Astrocyte of the spinal cord (primary cell): ENCODE data around the gene FCN2.

Experiments
- DNase-seq: peaks from one replicate; pipeline ENCODE4 v3.0.0; 2011; ENCODE audit warnings: low read depth, low spot score
- H3K4me3 ChIP-seq: 2 replicates; pipeline ENCODE4 v1.5.1; 2011; ENCODE audit warnings: low read depth, mild to moderate bottlenecking, low read length, moderate library complexity
- in situ Hi-C: cut with HindIII; loops from 2 replicates; pipeline ENCODE4 v1.10.0; 2017; ENCODE audit warnings: low sequenced_read_pairs
- TF ChIP-seq, protein P1 (sequence below): IDR thresholded peaks from 2 replicates; pipeline ENCODE4 v1.5.1; 2012; ENCODE audit warnings: low read depth, mild to moderate bottlenecking, low read length, inconsistent platforms

FCN2 gene

DNA sequence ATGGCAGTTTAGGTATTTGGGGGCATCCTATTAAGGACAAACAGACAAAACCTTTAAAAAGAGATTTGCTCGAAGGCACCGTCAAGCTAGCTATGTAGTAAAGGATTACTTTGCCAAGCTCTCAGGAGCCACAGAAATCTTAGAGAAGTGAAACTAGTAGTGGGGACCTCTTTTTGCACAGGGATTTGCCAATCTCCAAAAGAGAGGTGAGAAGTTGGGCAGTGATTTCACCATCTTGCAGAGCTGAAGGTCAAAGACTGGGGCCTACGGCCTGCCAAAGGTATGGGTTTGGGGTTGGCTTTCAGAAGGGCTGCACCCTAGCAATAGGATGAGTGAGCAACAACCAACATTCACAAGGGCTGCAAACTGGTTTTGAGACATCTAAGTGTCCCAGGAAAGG is 38.7 kb downstream of the FCN2 start:
- H3K4me3 ChIP-seq = no peak overlapping the region
- no peak for DNase-seq
- TF ChIP-seq, protein P1, sequence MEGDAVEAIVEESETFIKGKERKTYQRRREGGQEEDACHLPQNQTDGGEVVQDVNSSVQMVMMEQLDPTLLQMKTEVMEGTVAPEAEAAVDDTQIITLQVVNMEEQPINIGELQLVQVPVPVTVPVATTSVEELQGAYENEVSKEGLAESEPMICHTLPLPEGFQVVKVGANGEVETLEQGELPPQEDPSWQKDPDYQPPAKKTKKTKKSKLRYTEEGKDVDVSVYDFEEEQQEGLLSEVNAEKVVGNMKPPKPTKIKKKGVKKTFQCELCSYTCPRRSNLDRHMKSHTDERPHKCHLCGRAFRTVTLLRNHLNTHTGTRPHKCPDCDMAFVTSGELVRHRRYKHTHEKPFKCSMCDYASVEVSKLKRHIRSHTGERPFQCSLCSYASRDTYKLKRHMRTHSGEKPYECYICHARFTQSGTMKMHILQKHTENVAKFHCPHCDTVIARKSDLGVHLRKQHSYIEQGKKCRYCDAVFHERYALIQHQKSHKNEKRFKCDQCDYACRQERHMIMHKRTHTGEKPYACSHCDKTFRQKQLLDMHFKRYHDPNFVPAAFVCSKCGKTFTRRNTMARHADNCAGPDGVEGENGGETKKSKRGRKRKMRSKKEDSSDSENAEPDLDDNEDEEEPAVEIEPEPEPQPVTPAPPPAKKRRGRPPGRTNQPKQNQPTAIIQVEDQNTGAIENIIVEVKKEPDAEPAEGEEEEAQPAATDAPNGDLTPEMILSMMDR = no peak
- in situ Hi-C loops = no loop called here

DNA sequence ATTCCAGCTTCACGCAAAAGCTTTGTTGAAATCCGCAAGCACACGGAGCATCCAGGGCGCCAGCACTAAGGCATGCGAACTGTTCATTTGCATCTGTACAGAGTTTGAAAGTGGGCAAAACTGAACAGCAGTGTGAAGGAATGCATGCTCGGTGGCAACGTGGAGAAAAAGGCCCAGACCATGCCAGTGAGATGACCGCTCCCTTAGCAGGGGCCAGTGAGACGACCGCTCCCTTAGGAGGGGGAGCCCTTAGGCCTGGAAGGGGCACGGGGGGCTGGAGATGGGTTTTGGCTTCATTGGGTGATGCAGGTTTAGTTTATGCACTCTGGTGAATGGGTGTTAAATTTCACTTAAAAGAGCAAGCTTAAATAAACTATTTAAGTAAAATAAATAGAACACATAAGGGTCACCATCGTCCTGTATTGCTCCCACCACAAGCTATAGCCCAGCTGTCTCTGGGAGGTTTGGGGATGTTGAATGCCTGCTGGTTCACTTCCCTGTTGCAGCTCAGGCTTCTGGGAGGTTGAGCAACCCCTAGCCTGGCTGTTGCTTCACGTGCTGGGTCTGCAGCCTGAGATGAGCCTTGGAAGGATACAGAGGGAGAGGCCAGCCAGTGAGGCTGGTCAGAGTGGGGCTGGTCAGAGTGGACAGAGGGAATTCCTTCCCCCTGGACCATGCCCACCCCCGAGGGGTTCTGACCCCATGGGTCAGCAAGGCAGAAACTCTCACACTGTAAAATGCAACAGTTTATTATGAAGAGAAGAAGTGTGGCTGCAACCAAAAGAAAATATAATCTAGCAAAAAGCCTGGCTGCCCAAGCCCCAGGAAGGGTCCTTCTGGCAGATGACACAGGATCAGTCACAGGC is 41.7 kb downstream of the FCN2 start:
- DNase-seq = peak; percentile 1
- TF ChIP-seq, protein P1 = no peak
- in situ Hi-C loops = no loop called here
- no peak overlapping the region for H3K4me3 ChIP-seq

DNA sequence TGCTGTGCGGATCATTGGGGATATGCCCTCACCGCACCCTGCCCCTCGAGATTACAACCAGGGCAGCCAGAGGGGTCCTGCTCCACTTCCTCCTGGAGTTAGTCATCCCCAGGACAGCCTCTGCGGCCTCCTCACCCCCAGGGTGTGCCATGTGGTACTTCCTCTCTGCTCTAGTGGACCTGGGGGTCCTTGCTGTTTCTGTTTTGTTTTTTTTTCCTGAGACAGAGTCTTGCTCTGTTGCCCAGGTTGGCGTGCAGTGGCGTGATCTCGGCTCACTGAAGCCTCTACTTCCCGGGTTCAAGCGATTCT is 42.3 kb downstream of the FCN2 start:
- no peak overlapping the region for H3K4me3 ChIP-seq
- no peak for DNase-seq
- in situ Hi-C loops = no loop called here
- TF ChIP-seq, protein P1 = no peak

DNA sequence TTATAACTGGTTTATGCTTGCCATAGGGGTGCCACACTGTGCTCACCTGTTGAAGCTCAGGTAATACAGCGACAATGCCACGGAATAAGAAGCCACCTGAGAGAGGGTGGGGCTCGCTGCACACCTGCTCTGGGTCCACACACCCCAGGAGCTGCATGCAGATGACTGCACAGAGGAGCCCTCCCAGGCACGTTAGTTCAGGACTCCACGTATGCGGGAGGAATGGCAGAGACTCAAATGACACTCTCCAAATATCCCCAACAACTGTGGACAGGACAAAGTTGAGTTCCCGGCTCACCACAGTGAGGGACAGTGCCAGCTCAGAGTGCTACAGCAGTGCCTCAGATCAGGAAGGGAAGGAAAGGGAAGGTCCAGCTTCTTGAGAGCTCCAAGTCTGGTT is 42.9 kb downstream of the FCN2 start:
- TF ChIP-seq, protein P1 = no peak
- DNase-seq = no peak
- in situ Hi-C loops = no loop called here
- no peak overlapping the region for H3K4me3 ChIP-seq

DNA sequence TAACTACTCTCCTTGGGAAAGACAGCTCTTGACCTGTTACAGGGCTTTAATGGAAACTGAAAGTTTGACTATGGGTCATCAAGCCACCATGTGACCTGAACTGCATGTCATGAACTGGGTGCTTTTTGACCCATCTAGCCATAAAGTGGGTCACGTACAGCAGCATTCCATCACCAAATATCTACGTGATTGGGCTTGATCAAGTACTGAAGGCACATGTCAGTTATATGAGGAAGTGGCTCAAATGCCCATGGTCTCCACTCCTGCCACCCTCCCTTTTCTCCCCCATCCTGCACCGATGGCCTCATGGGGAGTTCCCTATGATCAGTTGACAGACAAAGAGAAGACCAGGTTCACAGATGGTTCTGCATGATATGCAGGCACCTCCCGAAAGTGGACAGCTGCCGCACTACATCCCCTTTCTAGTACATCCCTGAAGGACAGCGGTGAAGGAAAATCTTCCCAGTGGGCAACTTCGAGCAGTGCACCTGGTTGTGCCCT is 44.5 kb downstream of the FCN2 start:
- in situ Hi-C loops = no loop called here
- TF ChIP-seq, protein P1 = no peak
- no peak overlapping the region for H3K4me3 ChIP-seq
- no peak for DNase-seq

DNA sequence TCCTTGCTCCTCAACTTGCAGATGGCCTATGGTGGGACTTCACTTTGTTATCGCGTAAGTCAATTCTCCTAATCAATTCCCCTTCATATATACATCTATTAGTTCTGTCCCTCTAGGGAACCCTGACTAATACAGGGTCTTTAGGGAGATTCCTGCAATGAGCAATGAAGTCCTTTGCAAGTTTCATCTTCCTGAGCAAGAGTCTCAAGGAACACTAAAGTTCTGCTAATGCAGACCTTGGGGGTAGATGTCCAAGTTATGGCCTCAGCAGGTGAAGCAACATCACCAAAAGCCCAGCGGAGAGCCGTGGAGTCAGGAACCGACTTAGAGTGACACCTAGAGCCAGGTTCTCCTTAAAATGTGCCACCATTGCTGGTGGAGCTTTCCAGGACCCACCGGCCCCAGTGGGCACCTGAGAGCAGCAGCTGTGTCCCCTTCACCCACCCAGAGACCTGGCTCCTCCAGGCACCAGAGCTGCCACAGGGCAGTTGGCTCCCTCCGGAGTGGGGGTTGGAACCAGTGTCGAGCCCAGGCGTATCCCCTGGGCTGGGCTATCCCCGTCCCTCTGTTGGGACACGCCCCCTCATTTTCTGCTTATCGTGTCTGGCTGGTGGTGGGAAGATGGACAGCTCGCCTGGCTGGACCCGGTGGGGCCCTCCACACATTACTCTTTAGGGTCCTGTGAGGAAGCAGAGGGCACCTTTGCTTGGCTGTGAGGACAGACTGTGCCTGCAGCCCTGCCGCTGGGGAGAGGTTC is 48.0 kb downstream of the FCN2 start:
- TF ChIP-seq, protein P1 = no peak
- in situ Hi-C loops = no loop called here
- no peak for DNase-seq
- no peak overlapping the region for H3K4me3 ChIP-seq
